NCI-H460 (cell line): ENCODE results near the gene DCHS1. TPM values are rescaled to one million over a fixed set of nuclear protein-coding genes. Genes with fewer than 3 reads are reported as not detected.

Experiments
- total RNA-seq: library from RNA; depleted of rRNA; stranded (reverse); fragments of >200 nt; shearing (Covaris generic); gene quantifications from 2 replicates; pipeline ENCODE4 v1.2.3, GENCODE V29; 2014; rRNA removed

The DCHS1 gene
- total RNA-seq, 1 experiment from 2014 or later: 0.07 TPM

Other genes starting within 250 kb of the DCHS1 start
- 6.9 and 8.5 TPM in 2 replicates for gene APBB1, start 236.7 kb downstream of the DCHS1 start, total RNA-seq
- not detected in 2 replicates for gene HPX, start 214.8 kb downstream of the DCHS1 start, total RNA-seq
- gene TRIM3, start 181.9 kb downstream of the DCHS1 start, total RNA-seq: 3.3 and 5.0 TPM in 2 replicates
- 47.8 and 49.2 TPM in 2 replicates for gene ARFIP2, start 174.5 kb downstream of the DCHS1 start, total RNA-seq
- 21.0 and 21.9 TPM in 2 replicates for gene TIMM10B, start 174.3 kb downstream of the DCHS1 start, total RNA-seq
- 5.6 and 5.7 TPM in 2 replicates for gene DNHD1, start 158.5 kb downstream of the DCHS1 start, total RNA-seq
- gene RRP8, start 52.2 kb downstream of the DCHS1 start, total RNA-seq: 14.8 and 15.2 TPM in 2 replicates
- gene ILK, start 52.0 kb downstream of the DCHS1 start, total RNA-seq: 53.4 and 53.5 TPM in 2 replicates
- 65.6 and 74.5 TPM in 2 replicates for gene TAF10, start 43.6 kb downstream of the DCHS1 start, total RNA-seq
- gene TPP1, start 36.4 kb downstream of the DCHS1 start, total RNA-seq: 2.9 and 5.2 TPM in 2 replicates
- 34.3 and 35.8 TPM in 2 replicates for gene MRPL17, start 27.5 kb upstream of the DCHS1 start, total RNA-seq
- 0.17 TPM in 1 of 2 replicates, not detected in the other for gene OR2AG2, start 116.2 kb upstream of the DCHS1 start, total RNA-seq
- gene OR2AG1, start 127.2 kb upstream of the DCHS1 start, total RNA-seq: not detected in 2 replicates
- gene OR6A2, start 143.9 kb upstream of the DCHS1 start, total RNA-seq: 0.23 TPM in 1 of 2 replicates, not detected in the other
- gene OR10A5, start 189.9 kb upstream of the DCHS1 start, total RNA-seq: not detected in 2 replicates
- gene OR10A2, start 207.2 kb upstream of the DCHS1 start, total RNA-seq: not detected in 2 replicates
- gene OR10A4, start 220.8 kb upstream of the DCHS1 start, total RNA-seq: not detected in 2 replicates
- 0.10 TPM in 1 of 2 replicates, not detected in the other for gene OR2D2, start 236.7 kb upstream of the DCHS1 start, total RNA-seq